Osteoblast (primary cell): ENCODE measurements around the gene AIP. TPM values are rescaled to one million over a fixed set of nuclear protein-coding genes. Genes with fewer than 3 reads are reported as not detected.

Experiments used
- DNase-seq: peaks from one replicate; pipeline ENCODE4 v3.0.0; 2011; ENCODE audit warnings: low spot score, mixed read lengths; ENCODE audit not compliant: insufficient read length; ENCODE audit errors: missing footprints
- H2AFZ ChIP-seq: 2 replicates; pipeline ENCODE4 v1.6.0; 2011; ENCODE audit warnings: mild to moderate bottlenecking, low read length
- H3K27ac ChIP-seq: 2 replicates; pipeline ENCODE4 v1.5.1; 2011; ENCODE audit warnings: mild to moderate bottlenecking, low read depth, low read length, moderate library complexity
- H3K27me3 ChIP-seq: 2 replicates; pipeline ENCODE4 v1.6.0; 2012; ENCODE audit warnings: mild to moderate bottlenecking, control low read depth, inconsistent platforms, low read length, moderate library complexity; ENCODE audit not compliant: insufficient read depth
- H3K36me3 ChIP-seq: 2 replicates; pipeline ENCODE4 v1.5.1; 2011; ENCODE audit warnings: mild to moderate bottlenecking, low read length, control low read depth, moderate library complexity; ENCODE audit not compliant: insufficient read depth
- H3K4me1 ChIP-seq: 2 replicates; pipeline ENCODE4 v1.5.1; 2011; ENCODE audit warnings: mild to moderate bottlenecking, low read length, control low read depth, moderate library complexity; ENCODE audit not compliant: insufficient read depth
- H3K4me2 ChIP-seq: 2 replicates; pipeline ENCODE4 v1.6.0; 2011; ENCODE audit warnings: mild to moderate bottlenecking, low read length; ENCODE audit not compliant: insufficient read depth
- H3K4me3 ChIP-seq: fragments of 200-600 bp; sonication (generic); 3 replicates; pipeline ENCODE4 v1.5.1; 2012; ENCODE audit warnings: mild to moderate bottlenecking, low read length, inconsistent platforms; ENCODE audit not compliant: insufficient read depth
- H3K79me2 ChIP-seq: 2 replicates; pipeline ENCODE4 v1.6.0; 2012; ENCODE audit warnings: mild to moderate bottlenecking, low read length, control low read depth, inconsistent platforms; ENCODE audit not compliant: insufficient read depth
- H3K9me3 ChIP-seq: 2 replicates; pipeline ENCODE4 v1.5.1; 2011; ENCODE audit warnings: low read depth, low read length, control low read depth
- H4K20me1 ChIP-seq: 2 replicates; pipeline ENCODE4 v1.6.0; 2012; ENCODE audit warnings: mild to moderate bottlenecking, low read length, control low read depth; ENCODE audit not compliant: insufficient read depth
- total RNA-seq: library from RNA; depleted of rRNA; stranded (reverse); fragments of >200 nt; gene quantifications from 2 replicates; pipeline ENCODE4 v1.2.3, GENCODE V29; 2012
- TF ChIP-seq, protein P1 (sequence below): IDR thresholded peaks from 2 replicates; pipeline ENCODE4 v1.5.1; 2011; ENCODE audit warnings: mild to moderate bottlenecking, low read depth, low read length, moderate library complexity; ENCODE audit errors: extremely low read depth

Gene AIP
- total RNA-seq, 1 donor: 71.3 TPM

DNA sequence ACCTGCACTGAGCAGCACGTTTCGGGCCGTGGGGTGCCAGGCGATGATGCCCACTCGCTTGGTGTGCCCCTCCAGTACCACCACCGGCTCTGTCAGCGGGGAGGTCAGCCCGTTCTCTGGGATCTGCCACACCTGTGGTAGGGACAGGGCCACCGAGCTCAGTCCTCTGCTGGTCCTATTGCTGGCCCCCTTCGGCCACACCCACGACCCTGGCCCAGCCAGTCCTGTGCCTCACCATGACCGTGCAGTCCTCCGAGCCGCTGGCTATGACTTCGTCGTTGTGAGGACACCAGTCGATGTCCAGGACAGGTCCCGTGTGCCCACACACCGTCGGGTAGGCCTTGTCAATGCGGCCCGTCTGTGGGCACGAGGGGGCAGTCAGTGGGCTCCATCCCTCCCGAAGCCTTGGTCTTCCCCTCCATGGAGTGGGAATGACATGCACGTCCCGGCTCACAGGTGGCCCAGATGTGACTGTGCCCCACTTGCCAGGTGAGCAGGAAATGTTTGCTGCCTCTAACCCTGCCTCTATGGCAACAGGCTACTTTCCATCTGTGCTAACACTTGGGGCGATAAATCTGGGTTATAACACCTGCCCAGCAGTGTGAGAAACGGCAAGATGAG lies 41.0 kb upstream of the AIP start:
- Histone ChIP-seq H2AFZ (no peak overlapping the region), H3K4me2 (peak overlapping the region; percentile 86), H3K36me3 (peaks cover 13% of the 10 kb centered on the region), H3K27me3 (no peaks in the 10 kb centered on the region), H3K27ac (no peak overlapping the region), H3K4me1 (peaks cover 7% of the 10 kb centered on the region), H4K20me1 (peaks cover 10% of the 10 kb centered on the region), H3K9me3 (no peaks in the 10 kb centered on the region), H3K79me2 (peaks cover 18% of the 10 kb centered on the region), H3K4me3 (peak overlapping the region; percentile 92)
- TF ChIP-seq, protein P1, sequence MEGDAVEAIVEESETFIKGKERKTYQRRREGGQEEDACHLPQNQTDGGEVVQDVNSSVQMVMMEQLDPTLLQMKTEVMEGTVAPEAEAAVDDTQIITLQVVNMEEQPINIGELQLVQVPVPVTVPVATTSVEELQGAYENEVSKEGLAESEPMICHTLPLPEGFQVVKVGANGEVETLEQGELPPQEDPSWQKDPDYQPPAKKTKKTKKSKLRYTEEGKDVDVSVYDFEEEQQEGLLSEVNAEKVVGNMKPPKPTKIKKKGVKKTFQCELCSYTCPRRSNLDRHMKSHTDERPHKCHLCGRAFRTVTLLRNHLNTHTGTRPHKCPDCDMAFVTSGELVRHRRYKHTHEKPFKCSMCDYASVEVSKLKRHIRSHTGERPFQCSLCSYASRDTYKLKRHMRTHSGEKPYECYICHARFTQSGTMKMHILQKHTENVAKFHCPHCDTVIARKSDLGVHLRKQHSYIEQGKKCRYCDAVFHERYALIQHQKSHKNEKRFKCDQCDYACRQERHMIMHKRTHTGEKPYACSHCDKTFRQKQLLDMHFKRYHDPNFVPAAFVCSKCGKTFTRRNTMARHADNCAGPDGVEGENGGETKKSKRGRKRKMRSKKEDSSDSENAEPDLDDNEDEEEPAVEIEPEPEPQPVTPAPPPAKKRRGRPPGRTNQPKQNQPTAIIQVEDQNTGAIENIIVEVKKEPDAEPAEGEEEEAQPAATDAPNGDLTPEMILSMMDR: no peak
- DNase-seq: peak; percentile 89

DNA sequence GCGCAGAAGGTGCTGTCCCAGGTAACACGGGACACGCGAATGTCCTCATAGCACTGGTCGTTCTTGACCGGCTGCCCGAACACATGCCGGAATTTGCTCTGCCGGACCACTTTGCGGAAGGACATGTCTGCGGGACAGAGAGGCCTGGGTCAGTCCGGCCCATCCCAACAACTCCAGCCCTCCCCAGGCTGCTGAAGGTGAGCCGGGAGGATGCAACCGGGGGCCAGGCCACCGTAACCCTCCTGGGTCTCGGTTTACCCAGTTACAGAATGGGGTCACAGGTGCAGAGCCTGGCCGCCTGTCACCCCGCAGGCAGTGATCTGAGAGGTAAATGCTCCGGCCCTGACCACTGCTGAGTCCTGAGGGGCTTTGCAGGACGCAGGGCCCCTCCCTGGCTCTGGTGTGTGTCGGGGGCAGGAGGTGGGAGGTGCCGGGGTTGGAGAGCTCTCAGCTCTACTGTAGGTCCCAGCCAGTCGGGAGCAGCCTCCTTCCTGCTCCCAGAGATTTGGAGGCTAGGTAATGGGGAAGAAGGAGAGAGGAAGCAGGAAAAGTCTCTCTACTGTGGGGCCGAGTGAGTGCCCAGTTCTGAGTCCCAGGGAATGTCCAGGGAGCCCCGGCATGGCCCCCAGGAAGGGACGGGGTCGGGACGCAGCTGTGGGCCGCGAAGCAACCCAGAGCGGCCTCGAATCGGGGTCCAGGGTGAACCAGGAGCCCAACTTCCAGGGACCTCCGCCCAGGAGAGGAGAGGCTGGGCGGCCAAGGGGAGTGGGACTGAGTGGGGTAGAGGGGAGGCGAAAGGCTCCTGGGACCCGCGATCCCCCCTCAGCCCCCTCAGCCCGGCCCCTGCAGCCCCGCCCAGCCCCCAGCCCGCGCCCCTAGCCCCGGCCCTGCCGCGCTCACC lies 40.1 kb upstream of the AIP start:
- peak; percentile 96 for DNase-seq
- Histone ChIP-seq H3K4me2 (peak overlapping the region; percentile 86), H3K9me3 (no peaks in the 10 kb centered on the region), H2AFZ (no peak overlapping the region), H3K27me3 (no peaks in the 10 kb centered on the region), H3K4me1 (peaks cover 7% of the 10 kb centered on the region), H3K4me3 (peak overlapping the region; percentile 92), H3K36me3 (peaks cover 13% of the 10 kb centered on the region), H4K20me1 (peaks cover 10% of the 10 kb centered on the region), H3K79me2 (peaks cover 18% of the 10 kb centered on the region), H3K27ac (peak overlapping the region; percentile 65)
- TF ChIP-seq, protein P1: no peak

DNA sequence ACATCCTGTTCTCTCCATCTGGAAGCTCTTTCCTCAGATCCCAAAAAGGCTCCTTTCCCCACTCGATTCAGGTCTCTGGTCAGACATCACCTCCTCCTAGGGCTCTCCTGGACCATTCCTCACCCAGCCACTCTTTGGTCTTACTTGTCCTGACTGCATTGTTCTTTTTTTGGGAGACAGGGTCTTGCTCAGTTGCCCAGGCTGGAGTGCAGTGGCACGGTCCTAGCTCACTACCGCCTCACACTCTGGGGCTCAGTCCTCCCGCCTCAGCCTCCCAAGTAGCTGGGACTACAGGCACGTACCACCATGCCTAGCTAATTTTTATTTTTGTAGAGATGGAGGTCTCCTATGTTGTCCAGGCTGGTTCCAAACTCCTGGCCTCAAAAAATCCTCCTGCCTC lies 37.3 kb upstream of the AIP start:
- no peak for DNase-seq
- no peak overlapping the region for H3K4me3 ChIP-seq
- H2AFZ ChIP-seq: no peak overlapping the region
- peaks cover 6% of the 10 kb centered on the region for H3K36me3 ChIP-seq
- peaks cover 18% of the 10 kb centered on the region for H3K79me2 ChIP-seq
- H4K20me1 ChIP-seq: peaks cover 6% of the 10 kb centered on the region
- TF ChIP-seq, protein P1: no peak
- peaks cover 3% of the 10 kb centered on the region for H3K27me3 ChIP-seq
- H3K9me3 ChIP-seq: no peaks in the 10 kb centered on the region
- no peak overlapping the region for H3K27ac ChIP-seq
- H3K4me2 ChIP-seq: no peak overlapping the region
- peaks cover 7% of the 10 kb centered on the region for H3K4me1 ChIP-seq

DNA sequence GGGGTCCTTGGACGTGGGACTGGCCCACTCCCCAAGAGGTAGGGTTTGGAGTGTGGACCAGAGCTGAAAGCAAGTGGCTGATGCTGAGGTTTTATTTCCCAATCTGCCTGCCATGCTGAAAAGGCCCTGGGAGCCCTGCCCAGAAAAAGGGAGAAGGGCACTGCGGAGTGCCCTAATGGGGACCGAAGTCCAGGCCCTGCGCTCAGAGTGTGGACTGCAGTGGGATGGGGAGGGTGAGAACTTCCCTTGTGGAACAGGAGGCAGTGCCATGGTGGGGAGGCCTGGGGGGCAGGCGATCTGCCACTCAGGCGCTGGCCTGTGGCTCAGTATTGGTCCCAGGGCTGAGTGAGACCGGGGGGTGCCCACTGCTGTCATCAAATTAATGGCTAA lies 34.6 kb upstream of the AIP start:
- Histone ChIP-seq H3K4me1 (no peaks in the 10 kb centered on the region), H3K27me3 (peaks cover 3% of the 10 kb centered on the region), H3K9me3 (no peaks in the 10 kb centered on the region), H4K20me1 (no peaks in the 10 kb centered on the region), H3K4me2 (no peak overlapping the region), H3K36me3 (no peaks in the 10 kb centered on the region), H3K4me3 (no peak overlapping the region), H3K27ac (no peak overlapping the region), H3K79me2 (no peaks in the 10 kb centered on the region), H2AFZ (no peak overlapping the region)
- DNase-seq: peak; percentile 47
- TF ChIP-seq, protein P1: no peak
